Motor neuron (in vitro differentiated cells): ENCODE results near the gene INPP4A. TPM values are rescaled to one million over a fixed set of nuclear protein-coding genes. Genes with fewer than 3 reads are reported as not detected.

Source experiments
- ATAC-seq, 8 experiments: fragments of 200-7000 bp; cut with Tn5 transposase; replicated peaks in 6 of 8; 2 replicates each; pipeline ENCODE4 v1.8.0; 2021; ENCODE audit warnings: mild to moderate bottlenecking in 8 of 8, moderate library complexity in 8 of 8
- H3K27ac ChIP-seq, 2 donors: fragments of 250-450 bp; sonication (Bioruptor Pico); 2 replicates each; pipeline ENCODE4 v1.9.0; 2021; ENCODE audit warnings: antibody characterized with exemption in 2 of 2, mild to moderate bottlenecking in 2 of 2, moderate library complexity in 1 of 2
- H3K4me1 ChIP-seq, 2 donors: fragments of 250-450 bp; sonication (Bioruptor Pico); replicated peaks in 1 of 2; 2 replicates each; pipeline ENCODE4 v1.6.1; 2021; ENCODE audit warnings: antibody characterized with exemption in 2 of 2, mild to moderate bottlenecking in 2 of 2, moderate library complexity in 1 of 2
- H3K4me3 ChIP-seq, 5 donors: fragments of 250-450 bp; sonication (Bioruptor Pico); 2 replicates each; pipeline ENCODE4 v1.9.0; 2021; ENCODE audit warnings: antibody characterized with exemption in 5 of 5, mild to moderate bottlenecking in 5 of 5, moderate library complexity in 4 of 5
- WGBS, 10 experiments: fragments of 450-650 bp; shearing (Covaris generic); methylation state at CpG; one replicate each; pipeline ENCODE4 v1.0.0; 2022; 5-methylcytosine and 5-hydroxymethylcytosine counted together
- in situ Hi-C, 9 experiments: fragments of 400-800 bp; cut with MboI; loops; one replicate each; pipeline ENCODE4 v1.15.0; 2021; ENCODE audit warnings: low sequenced_read_pairs in 9 of 9, low pct_unique_long_range_greater_than_20kb in 2 of 9; ENCODE audit not compliant: unreplicated experiment in 9 of 9
- total RNA-seq, 8 experiments: library from RNA; unstranded; fragments of 300-600 nt; gene quantifications; 2 replicates each; pipeline versions ENCODE4 v1.2.3 to v1.2.4, GENCODE V29; 2022

INPP4A gene
- total RNA-seq, 8 experiments from 2014 or later = 24.2 to 111 (median 31.1) TPM

- H3K27ac ChIP-seq = no peak overlapping the region
- in situ Hi-C loops = no loop called here
- H3K4me3 ChIP-seq = no peak overlapping the region
- 83 to 100% (median 92%) methylated on average over 1 to 4 of the region's 4 CpGs; no CpG with 5 or more reads in 6 of the 10 experiments for WGBS, 10 experiments
- peaks cover 38 to 48% of the 10 kb centered on the region in 2 donors for H3K4me1 ChIP-seq
- no peak for ATAC-seq
Observed at GRCh38 chr2:98501223-98501622, 56.6 kb downstream of the INPP4A start.

DNA sequence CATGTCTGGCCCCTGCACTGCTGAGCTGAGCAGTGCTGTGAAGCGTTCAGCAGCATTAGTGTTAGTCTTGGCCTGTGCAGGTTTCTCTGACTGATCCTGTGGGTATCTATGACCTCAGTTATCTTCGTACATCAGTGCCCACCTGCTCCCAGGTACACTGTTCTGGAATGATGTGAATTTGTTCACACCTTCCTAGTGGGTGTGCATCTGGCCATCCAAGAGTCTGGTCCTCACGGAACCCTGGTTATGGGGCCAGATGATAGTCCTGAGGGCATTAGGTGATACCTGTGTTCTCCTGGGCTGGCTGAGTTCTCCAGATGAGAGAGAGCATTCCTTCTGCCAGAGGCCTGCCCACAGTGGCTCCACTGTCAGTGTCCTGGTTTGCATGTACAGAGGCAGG is 57.2 kb downstream of the INPP4A start:
- 83 to 100% (median 100%) methylated on average over 1 to 2 of the region's 3 CpGs; no CpG with 5 or more reads in 6 of the 10 experiments for WGBS, 10 experiments
- in situ Hi-C loops = no loop called here
- no peak overlapping the region for H3K4me3 ChIP-seq
- H3K27ac ChIP-seq = peak overlapping the region; percentile 50 to 64
- peaks cover 38 to 53% of the 10 kb centered on the region in 2 donors for H3K4me1 ChIP-seq
- peak in 5 of 8 experiments; percentile 30 to 49 (median 43) for ATAC-seq

DNA sequence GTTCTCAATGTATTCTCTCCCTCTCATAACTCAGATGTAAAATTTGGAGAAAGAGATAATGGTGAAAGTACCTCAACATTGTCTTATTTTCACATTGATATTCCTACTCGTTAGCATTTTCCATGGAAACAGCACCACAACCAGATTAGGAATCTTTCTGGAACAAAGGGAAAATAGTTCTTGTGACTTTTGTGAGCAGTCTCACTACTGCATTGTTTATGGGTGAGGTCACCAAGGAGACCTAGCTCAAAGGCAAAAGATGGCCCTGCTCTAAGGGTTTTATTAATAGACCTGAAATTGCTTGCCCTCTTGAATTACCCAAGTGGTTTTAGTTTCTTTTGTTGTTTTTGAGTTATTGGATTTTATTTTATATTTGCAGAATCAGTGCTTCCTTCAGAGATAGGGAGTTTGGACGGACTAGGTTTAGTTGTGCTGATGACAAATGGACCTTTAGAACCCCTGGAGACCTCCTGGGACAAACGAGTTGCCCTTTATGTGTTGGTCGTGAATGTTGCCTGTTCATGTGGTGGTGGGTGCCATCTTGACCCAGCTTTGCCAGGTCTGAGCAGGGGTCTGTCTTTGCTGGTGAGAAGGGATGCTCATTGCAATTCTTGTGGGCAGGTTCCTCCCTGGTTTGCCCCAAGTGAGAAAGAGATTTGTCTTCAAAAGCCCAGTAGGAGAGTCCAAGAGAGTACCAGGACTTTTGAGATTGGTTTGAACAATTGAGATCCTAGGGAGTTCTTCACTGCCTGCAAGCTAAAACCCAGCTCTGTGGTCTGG is 58.1 kb downstream of the INPP4A start:
- in situ Hi-C loops = no loop called here
- peak; percentile 33 to 89 (median 82) for ATAC-seq
- WGBS, 10 experiments = 11 to 100% (median 36%) methylated on average over 1 to 3 of the region's 4 CpGs
- H3K27ac ChIP-seq = peak overlapping the region; percentile 62 to 63
- peaks cover 38 to 60% of the 10 kb centered on the region in 2 donors for H3K4me1 ChIP-seq
- H3K4me3 ChIP-seq = no peak overlapping the region

DNA sequence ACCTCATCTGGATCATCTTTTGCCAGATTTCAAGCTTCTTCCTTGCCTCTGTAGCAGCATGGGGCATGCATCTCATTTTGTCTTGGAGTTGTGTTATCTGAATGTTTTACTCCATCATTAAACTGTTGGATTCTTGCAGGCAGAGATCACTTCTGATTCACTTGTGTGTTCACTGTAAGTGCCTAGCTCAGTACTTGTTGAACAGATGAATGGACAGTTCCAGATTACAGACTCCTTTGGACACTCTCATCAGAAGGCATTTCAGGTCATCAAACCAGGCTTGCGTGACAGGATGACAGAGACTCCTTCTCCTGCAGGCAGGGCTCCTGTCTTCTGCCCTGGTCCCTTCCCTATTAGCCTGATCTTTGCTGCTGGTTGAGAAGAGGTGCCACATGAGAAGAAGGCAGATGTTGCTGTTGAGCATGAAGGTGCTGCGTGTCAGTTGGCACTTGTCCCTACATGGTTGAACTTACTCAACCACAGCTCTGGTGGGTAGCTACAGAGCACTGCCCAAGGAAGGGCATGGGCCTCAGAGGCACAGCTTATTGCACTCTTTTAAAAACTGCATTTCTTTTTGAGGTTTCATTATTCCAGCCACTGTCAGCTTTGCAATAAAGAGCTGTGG is 58.9 kb downstream of the INPP4A start:
- in situ Hi-C loops = no loop called here
- WGBS, 10 experiments = 60 to 100% (median 100%) methylated on average over 1 to 2 of the region's 2 CpGs; no CpG with 5 or more reads in 5 of the 10 experiments
- H3K27ac ChIP-seq = no peak overlapping the region

DNA sequence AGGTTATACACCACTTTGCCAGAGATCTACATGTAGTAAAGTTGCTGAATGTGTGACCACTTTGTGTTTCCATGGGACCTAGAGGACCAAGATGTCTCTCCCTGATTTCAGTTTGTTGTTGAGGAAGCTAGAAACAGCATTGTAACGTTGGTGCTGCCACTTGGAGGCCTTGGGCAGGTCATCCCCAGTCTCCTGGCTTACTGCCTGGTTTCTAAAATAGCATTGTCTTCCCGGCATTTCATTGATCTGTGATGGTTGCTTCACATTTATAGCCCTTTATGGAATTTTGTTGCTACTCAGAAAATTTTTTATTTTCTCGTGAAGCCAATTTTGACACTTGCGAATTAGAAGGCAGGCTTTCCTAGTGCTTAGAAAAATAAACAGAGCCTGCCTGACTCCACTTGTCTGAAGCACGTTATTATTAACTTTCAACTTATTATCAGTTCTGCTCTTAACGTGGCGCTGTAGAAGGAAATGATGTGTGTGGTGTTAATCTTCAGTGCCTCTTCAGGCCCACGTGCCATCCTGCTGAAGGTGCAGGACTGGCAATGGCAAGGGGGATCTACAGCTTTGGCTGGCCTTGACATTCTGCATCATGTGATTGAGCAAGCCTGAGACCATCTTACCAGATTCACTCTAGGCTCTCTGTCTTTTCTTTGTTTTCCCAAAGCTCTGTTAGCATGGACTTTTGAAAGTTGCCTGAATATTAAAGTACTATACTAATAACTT is 59.9 kb downstream of the INPP4A start:
- in situ Hi-C loops = no loop called here
- ATAC-seq = peak in 1 of 8 experiments; percentile 2
- no peak overlapping the region for H3K4me3 ChIP-seq
- H3K27ac ChIP-seq = no peak overlapping the region
- WGBS, 10 experiments = 10 to 100% (median 88%) methylated on average over 3 to 8 of the region's 8 CpGs; no CpG with 5 or more reads in 1 of the 10 experiments
- peaks cover 52 to 71% of the 10 kb centered on the region in 2 donors for H3K4me1 ChIP-seq

More for the DNA sequence above, 58.9 kb downstream of the INPP4A start:
- H3K4me3 ChIP-seq = no peak overlapping the region
- no peak for ATAC-seq
- H3K4me1 ChIP-seq = peaks cover 44 to 68% of the 10 kb centered on the region in 2 donors

DNA sequence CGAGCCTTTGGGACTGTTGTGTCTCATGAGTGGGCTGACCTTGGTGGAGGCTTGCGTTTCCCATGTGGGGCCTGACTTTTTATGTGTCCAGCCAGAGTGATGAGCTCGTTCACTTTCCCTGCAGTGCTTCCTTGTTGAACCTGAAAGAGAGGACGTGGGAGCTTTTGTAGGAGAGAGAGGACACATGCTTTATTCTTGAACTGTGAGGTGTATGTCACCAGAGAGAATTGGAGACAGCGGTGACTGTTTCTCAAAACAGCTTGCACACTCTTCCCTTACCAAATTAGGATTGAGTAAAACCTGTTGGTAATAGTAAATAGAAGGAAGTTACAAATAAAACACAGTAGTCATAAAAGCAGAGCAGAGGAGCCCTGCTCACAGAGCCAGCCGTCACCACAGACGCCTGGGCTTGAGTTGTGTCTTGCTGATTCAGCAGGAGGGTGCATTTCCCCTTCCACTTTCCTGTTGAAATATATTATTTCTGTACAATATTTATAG is 60.7 kb downstream of the INPP4A start:
- WGBS, 10 experiments = 26 to 90% (median 62%) methylated on average over 1 to 6 of the region's 7 CpGs; no CpG with 5 or more reads in 2 of the 10 experiments
- no peak for ATAC-seq
- in situ Hi-C loops = no loop called here

DNA sequence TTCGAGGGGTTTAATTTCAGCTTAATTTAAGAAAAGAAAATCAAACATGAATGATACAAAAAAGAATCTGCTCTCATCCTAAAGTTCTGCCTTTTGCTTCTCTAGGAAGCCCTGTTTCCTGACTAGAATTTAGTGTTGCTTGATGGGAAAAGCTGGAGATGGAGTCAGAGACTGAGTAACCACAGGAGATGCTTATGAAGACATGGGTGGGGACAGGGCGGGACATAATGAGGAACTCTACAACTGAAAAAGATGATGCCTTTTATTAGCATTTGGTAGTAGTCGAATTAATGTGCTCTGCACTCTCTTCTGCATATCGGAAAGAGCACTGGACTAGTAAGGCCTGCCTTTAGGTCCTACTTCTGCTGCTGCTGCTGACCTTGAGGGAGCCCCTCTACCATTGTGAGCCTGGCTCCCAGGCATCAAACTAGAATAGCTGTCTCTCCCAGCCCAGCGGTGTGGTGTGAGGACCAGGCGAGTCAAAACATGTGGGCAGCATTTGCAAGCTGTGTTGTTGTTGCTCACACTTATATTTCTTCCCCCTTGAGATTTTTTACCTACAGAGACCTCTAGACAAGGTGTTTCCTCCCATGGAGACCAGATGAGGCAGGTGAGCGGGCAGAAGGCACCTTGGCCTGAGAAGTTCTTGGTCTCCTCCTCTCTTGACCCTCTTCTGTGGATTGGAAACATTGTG is 61.5 kb downstream of the INPP4A start:
- Histone ChIP-seq H3K27ac (no peak overlapping the region), H3K4me3 (no peak overlapping the region), H3K4me1 (peaks cover 52 to 71% of the 10 kb centered on the region in 2 donors)
- WGBS, 10 experiments = 0 to 100% (median 84%) methylated on average over 1 to 5 of the region's 7 CpGs
- in situ Hi-C loops = no loop called here
- ATAC-seq = peak in 3 of 8 experiments; percentile 14 to 59 (median 53)

More for the DNA sequence above, 60.7 kb downstream of the INPP4A start:
- no peak overlapping the region for H3K27ac ChIP-seq
- H3K4me3 ChIP-seq = no peak overlapping the region
- H3K4me1 ChIP-seq = peaks cover 52 to 71% of the 10 kb centered on the region in 2 donors

- WGBS, 10 experiments = 60 to 100% (median 93%) methylated on average over 1 to 5 of the region's 8 CpGs; no CpG with 5 or more reads in 2 of the 10 experiments
- peaks cover 45 to 65% of the 10 kb centered on the region in 2 donors for H3K4me1 ChIP-seq
Observed at GRCh38 chr2:98506881-98507280, 62.2 kb downstream of the INPP4A start.

DNA sequence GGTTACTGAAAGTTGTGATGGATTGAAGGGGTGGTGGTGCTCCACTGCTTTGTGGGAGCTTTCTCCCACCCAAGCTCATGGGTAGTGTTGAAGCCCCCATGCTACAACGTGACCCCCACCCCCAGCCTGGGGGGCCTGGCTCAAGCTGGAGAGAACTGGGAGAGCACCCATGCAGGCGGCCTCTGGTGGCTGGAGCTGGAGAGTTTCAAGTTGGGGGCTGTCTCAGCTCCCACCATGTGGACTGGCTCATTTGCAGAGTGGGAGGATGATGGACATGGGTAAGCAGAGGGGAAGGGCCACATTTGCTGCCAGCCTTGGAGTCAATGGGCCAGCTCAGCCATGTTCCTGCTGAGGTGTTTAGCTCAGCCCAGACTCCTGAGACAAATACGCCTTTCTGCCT is 62.8 kb downstream of the INPP4A start:
- no peak overlapping the region for H3K4me3 ChIP-seq
- ATAC-seq = no peak
- whole genome bisulfite sequencing, 10 experiments = 0 to 100% (median 91%) methylated on average over 1 to 2 of the region's 3 CpGs; no CpG with 5 or more reads in 4 of the 10 experiments
- H3K4me1 ChIP-seq = peaks cover 40 to 59% of the 10 kb centered on the region in 2 donors
- in situ Hi-C loops = no loop called here
- H3K27ac ChIP-seq = no peak overlapping the region

More at GRCh38 chr2:98506881-98507280, 62.2 kb downstream of the INPP4A start:
- ATAC-seq = no peak
- Histone ChIP-seq H3K4me3 (no peak overlapping the region), H3K27ac (no peak overlapping the region)
- in situ Hi-C loops = no loop called here

- ATAC-seq = peak; percentile 28 to 72 (median 44)
- Histone ChIP-seq H3K4me1 (peaks cover 35 to 52% of the 10 kb centered on the region in 2 donors), H3K27ac (peak overlapping the region in 1 of 2 donors; percentile 56), H3K4me3 (no peak overlapping the region)
- in situ Hi-C loops = no loop called here
- 48 to 93% (median 78%) methylated on average over 4 to 7 of the region's 12 CpGs; no CpG with 5 or more reads in 2 of the 10 experiments for WGBS, 10 experiments
Observed at GRCh38 chr2:98507891-98508708, 63.4 kb downstream of the INPP4A start.

DNA sequence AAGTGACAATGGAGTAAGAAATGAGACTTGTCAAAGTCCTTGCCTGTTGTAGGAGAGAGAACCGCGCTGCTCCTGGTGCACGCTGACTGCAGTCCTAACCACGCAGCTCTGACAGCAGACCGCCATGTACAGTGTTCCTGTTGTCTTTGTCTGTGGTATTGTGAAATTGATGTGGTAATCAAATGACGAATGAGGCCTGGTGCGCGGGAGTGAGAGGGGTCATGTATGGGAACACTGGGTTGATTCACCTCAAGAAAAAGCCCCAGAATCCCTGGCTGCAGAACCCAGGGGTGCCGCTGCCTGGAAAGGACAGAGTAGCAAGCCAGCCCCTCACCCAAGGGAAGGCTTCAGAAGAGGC is 64.0 kb downstream of the INPP4A start:
- peak overlapping the region in 1 of 2 donors; percentile 56 for H3K27ac ChIP-seq
- H3K4me3 ChIP-seq = no peak overlapping the region
- 26 to 100% (median 89%) methylated on average over 3 to 7 of the region's 9 CpGs; no CpG with 5 or more reads in 6 of the 10 experiments for WGBS, 10 experiments
- peaks cover 30 to 47% of the 10 kb centered on the region in 2 donors for H3K4me1 ChIP-seq
- in situ Hi-C loops = no loop called here
- peak in 5 of 8 experiments; percentile 67 to 77 (median 70) for ATAC-seq
